ENCODE data around the gene CCT8.
A peak's percentile ranks its signal among the peaks of the same experiment; 100 is the strongest.

Gene CCT8

DNA sequence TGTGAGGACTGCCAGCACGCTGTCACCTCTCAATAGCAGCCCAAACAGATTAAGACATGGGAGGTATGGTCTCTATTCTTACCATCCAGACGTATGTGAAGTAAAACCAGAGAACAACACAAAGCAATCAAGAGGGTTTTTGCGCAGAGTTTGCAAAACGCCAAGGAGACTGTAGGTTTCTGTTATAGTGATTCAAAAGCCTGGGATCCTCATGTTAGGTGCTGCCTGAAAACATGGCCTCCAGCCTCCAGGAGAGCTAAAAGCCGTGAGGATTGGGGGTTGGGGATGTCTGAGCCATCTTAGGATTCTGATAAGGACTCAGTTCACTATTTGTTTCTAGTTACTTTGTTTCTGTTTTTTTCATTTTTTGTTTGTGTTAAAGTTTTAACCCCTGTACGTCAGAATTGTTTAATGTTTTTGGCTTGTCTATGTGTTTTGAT, 4.2 kb upstream of the CCT8 start:
- peak; percentile 25 for DNase-seq

DNA sequence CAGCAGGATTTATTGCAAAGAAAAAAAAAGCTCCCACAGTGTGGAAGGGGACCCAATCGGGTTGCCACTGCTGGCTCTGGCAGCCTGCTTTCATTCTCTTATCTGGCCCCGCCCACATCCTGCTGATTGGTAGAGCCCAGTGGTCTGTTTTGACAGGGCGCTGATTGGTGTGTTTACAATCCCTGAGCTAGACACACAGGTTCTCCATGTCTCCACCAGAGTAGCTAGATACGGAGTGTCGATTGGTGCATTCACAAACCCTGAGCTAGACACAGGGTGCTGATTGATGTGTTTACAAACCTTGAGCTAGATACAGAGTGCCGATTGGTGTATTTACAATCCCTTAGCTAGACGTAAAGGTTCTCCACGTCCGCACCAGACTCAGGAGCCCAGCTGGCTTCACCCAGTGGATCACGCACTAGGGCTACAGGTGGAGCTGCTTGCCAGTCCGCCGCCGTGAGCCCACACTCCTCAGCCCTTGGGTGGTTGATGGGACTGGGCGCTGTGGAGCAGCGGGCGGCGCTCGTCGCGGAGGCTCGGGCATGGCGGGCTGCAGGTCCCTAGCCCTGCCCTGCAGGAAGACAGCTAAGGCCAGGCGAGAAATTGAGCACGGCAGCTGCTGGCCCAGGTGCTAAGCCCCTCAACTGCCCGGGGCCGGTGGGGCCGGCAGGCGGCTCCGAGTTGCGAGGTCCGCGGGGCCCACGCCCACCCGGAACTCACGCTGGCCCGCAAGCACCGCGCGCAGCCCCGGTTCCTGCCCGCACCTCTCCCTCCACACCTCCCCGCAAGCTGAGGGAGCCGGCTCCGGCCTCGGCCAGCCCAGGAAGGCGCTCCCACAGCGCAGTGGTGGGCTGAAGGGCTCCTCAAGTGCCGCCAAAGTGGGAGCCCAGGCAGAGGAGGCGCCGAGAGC, 3.5 kb upstream of the CCT8 start:
- DNase-seq = peak; percentile 93

DNA sequence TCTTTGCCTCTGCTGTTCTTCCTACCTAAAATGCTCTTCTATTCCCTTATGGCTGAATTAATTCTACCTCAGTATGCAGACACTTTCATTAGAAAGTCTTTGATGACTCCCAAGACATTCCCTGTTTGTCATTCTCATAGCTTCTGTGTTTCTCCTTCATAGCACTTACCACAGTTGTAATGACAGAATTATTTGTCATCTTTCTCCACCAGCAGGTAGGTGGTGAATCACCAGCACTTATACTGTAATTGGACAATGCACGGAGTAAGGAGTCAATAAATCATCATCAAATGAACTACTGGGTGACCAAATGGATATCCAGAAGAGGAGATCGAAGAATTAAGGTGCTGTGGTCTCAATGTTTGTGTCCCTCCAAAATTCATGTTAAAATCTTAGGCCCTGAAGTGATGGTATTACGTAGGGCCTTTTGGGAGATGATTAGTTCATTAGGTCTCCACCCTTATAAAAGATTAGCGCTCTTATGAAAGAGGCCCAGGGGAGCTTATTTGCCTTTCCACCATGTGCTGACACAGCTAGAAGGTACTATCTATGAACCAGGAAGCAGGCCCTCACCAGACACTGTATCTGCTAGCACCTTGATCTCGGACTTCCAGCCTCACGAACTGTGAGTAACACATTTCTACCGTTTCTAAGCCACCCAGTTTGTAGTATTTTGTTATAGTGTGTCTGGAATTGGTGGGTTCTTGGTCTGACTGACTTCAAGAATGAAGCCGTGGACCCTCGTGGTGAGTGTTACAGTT, 2.4 kb upstream of the CCT8 start:
- DNase-seq = peak; percentile 53

DNA sequence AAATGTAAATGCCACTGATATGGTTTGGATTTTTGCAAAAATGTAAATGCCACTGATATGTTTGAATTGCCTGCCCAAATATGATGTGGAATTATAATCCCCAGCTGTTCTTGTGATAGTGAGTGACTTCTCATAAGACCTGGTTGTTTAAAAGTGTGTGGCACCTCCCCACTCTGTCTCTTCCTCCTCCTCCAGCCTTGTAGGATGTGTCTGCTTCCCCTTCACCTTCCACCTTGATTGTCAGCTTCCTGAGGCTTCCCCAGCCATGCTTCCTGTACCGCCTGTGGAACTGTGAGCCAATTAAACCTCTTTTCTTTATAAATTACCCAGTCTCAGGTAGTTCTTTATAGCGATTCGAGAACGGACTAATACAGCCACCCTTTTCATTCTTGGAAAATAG, 1.3 kb upstream of the CCT8 start:
- DNase-seq = peak; percentile 43

DNA sequence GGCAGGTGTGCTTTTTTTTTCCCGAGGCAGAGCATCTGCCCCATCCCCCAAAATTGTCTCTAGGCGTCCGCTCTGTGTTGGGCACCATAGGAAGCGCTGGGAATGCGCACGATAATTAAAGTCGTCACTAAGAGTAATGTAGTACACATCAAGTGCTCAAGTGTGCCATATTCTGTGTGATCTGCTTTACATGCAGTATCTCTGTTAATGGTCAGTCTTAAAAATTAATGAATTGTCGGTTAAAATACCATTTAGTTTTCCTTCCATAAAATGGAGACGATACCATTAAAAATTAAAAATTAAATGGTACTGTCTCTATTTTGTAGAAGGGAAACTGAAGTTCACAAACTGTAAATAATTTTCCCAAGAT, 544 bp upstream of the CCT8 start:
- no peak for DNase-seq

DNA sequence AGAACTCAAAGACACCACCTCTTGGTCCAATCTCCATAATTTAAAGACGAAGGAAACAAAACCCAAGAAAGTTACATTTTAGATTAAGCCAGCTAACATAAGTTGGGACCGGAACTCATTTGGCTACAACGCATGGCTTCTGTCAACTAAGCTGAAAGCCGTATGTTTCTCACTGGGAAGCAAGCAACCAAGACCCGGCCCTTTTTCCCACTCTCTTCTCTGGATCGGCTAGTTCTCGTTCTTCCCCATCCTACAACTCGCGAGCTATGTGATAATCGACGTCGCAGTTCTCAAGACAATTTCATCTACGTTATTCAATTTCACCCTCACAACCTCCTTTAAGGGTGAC, 601 bp downstream of the CCT8 start:
- no peak for DNase-seq

DNA sequence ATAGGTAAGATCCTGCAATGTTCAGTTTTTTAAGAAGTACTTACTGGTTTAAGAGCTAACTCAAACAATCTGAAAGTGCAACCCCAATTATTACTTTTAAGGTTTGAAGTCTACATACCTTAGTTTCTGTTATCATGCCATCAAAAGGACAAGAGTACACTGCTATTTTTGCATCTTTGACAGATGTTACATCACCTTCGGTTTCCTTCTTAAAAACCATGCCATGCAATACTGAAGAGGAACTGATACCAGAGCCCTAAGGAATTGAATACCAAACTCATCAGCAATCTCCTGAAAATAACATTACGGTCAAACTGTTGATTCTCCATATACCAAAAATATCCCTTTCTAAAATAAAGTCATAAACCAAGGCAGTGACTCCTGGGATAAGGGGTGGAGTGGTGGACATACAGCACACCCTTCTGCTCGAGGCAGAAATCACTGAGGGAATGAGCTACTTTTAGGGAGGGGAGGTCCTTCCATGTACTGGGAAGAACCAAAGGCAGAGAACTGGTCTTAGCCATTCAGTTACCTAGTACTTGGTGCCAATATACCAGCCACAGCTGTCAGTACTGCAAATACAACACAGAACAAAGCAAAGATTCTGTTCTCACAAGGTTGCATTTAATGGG, 8.5 kb downstream of the CCT8 start:
- no peak for DNase-seq

DNA sequence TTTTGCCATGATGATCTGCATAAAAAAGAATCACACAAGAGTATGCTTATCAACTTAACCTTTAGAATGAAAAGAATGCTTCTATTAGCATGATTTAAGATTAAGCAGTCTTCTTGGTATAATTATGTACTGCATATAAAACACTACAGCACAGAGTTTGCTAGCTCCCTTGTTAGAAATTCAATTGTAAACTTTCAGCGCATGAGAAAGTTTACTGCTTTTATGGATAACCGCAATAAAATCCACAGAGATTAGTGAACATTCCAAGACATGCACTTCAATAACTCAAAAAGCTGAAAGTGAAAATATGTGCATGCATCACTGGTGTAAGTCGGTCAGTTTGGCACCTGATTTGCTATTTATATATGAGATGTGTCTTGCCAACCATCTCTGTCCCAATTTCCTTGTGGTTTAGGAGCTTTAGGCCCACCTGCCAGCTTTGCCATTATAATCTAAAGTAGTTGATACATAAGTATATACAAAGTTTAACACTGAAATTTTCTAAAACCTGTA, 16.9 kb downstream of the CCT8 start:
- no peak for DNase-seq

DNA sequence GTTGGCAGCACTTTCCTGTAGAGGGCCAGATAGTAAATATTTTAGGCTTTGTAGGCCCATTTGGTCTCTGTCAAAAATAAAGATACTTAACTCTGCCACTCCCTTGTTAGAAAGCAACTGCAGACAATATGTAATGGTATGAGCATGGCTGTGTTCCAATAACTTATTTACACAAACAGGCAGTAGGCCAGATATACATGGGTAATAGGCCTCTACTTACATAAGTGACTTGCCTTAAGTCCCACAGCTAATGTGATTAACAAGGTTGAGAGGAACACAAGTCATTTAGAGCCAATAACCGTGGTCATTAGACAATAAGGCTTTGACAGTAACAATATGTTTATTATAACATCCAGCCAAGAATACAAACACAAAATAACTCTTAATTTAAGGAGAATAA, 17.4 kb downstream of the CCT8 start:
- no peak for DNase-seq

DNA sequence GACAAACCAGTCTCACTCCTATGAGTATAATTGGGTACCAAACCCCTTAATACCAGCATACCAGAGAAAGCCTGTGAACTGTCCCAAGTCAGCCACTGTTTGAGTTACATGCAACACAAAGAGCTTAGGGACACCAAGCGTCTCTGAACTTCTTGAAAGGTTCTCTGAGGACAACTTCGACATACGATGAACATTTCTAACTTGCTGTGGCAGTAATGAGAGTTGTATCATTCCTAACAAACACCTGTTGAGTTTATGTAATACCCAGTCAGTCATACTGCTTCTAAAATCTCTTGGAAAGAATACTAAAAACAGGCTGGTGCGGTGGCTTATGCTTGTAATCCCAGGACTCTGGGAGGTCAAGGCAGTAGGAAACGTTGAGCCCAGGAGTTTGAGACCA, 18.4 kb downstream of the CCT8 start:
- DNase-seq = no peak

DNA sequence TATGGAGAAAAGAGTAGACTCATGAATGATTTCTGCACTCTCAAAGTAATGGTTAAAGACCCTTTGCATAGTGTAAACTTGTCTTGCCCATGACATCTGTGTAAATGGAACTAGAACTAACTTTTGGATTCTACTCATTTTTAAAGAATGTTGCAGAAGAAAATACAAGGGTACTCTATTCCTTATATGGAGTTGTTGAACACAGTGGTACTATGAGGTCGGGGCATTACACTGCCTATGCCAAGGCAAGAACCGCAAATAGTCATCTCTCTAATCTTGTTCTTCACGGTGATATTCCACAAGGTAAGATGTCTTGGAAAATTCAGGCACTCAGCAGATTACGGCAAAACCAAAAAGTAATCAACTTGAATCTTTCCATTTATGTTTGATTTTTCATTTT, 19.8 kb downstream of the CCT8 start:
- no peak for DNase-seq

DNA sequence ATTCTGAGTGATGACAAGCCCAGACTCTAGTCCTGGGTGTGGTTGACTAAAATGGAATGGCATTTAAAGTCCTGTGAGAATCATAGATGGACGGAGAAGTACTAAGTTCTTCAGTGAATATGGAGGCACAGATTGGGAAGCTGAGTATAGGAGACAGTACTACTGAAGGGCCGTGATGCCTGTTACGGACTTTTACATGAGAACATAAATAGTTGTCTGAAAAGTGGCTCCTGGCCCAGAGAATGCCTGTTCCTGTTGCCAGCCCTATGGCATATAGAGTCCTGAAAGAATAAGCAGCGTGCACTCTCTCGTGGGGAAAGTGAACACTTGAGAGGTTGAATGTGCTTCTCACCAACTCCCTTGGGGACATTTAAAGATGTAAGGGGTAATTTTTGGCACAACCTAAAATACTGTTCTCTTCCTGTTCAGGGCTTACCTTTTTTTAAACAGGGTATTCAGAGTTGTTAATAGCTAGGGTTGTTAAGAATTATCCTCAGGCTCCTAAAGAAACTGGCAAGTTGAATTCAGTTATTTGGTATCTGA, 20.4 kb downstream of the CCT8 start:
- DNase-seq = no peak

DNA sequence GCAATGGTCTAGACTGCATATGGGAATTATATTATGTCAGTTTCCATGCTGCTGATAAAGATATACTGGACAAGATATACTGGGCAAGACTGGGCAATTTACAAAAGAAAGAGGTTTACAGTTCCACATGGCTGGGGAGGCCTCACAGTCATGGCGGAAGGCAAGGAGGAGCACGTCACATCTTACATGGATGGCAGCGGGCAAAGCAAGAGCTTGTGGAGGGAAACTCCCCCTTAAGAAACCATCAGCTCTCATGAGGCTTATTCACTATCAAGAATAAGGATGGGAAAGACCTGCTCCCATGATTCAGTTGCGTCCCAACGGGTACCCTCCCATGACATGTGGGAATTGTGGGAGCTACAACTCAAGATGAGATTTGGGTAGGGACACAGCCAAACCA, 21.2 kb downstream of the CCT8 start:
- no peak for DNase-seq

DNA sequence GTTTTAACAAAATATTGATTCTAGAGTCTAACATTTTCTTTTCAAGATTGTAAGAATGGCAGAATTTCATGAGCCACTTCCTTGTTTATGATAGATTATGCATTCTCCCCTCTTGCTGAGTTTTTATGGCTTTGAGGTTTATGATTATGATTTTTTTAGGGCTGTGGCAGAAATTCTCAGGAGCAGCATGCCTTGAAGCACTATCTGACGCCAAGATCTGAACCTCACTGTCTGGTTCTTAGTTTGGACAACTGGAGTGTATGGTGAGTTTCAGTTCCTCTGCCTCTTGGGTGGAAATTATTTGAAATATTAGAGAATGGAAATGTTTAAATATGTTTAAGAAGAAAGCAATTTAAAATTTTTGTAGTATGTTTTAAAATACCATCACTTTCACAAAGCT, 38.8 kb downstream of the CCT8 start:
- DNase-seq = no peak

DNA sequence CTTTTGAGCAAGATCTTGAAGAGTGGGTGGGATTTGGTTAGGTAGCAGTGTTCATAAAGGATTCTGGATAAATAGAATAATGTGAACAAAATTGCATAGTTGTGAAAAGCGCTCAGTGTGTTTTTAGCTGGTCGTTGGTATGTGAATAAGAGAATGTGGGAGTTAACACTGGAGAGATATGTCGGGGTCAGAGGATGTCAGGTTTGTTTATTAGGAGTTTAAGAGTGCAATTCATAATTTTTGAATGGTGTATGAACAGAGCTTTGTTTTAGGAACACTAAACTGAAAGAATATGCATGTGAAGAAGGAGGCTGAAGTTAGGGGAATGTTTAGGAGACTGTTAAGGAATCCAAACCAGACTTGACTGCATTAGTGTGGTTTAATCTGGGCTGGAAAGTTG, 39.6 kb downstream of the CCT8 start:
- DNase-seq = no peak

DNA sequence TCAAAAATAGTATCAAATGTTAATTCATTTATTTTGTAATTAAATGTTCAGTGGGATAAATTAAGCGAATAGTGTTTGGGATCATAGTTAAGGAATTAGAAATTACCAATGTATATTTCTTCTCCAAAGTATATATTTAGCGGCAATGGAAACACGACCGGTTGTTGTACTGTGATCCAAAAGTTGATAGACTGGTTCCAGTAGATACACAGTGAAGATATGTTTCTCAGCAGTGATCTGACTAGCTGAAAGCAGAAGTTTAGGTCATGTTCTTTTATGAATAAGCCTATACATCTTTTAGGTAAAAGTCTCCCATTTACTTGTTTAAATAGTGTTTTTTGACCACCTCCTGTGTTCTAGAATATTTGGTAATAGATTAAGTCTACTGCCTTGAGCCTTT, 40.1 kb downstream of the CCT8 start:
- no peak for DNase-seq

DNA sequence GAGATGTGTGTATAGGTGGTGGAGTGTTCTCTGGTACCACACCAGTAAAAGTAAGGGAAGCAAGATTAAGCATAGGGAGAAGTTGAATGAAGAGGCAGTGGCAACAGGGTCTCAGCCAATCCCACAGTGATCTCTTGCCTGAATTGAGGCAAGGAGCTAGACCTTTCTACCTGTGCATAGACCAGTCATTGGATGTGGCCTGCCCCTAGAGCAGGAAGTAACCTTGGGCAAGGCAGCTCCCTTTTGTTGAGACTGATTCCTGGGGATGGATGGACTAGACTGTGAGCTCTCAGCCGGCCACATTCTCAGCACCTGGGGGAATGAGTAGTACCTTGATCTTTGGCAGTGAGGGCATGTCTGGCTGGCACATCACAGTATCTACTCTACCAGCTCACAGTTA, 42.5 kb downstream of the CCT8 start:
- DNase-seq = no peak

DNA sequence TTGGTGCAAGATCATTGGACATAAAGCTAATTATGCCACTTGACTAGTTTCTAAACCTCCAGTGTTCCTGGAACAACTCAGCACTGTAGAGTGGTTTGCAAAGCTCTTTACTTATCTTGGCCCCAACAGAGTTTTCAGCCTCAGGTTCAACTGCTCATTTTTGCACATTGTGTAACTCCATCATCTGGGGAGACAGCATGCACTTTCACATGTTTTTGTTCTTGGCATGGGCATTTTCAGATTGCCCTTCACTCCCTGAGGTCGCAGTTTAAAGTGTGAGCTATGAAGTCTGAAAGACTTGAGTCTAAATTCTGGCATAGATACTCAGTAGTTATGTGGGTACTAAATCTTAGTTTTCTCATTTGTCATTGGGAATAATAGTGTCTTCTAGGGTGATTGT, 43.9 kb downstream of the CCT8 start:
- DNase-seq = no peak

DNA sequence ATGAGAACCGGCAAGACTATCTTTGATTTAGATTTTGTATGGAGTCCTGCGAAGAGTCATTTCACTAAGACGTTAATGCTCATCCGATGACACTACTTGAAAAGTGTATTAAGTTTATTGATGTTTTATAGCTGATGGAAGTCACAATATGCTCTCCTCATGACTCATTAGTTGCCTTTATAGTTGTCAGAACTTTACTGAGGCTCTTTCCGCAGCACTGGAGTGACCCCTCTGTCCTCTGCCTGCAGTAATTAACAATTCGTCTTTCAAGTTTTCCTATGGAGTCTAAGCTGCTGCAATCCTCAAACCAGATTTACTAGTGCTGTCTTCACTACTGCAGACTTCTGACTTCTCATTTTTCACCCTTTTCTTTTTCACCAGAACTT, 48.1 kb downstream of the CCT8 start:
- peak; percentile 22 for DNase-seq

DNA sequence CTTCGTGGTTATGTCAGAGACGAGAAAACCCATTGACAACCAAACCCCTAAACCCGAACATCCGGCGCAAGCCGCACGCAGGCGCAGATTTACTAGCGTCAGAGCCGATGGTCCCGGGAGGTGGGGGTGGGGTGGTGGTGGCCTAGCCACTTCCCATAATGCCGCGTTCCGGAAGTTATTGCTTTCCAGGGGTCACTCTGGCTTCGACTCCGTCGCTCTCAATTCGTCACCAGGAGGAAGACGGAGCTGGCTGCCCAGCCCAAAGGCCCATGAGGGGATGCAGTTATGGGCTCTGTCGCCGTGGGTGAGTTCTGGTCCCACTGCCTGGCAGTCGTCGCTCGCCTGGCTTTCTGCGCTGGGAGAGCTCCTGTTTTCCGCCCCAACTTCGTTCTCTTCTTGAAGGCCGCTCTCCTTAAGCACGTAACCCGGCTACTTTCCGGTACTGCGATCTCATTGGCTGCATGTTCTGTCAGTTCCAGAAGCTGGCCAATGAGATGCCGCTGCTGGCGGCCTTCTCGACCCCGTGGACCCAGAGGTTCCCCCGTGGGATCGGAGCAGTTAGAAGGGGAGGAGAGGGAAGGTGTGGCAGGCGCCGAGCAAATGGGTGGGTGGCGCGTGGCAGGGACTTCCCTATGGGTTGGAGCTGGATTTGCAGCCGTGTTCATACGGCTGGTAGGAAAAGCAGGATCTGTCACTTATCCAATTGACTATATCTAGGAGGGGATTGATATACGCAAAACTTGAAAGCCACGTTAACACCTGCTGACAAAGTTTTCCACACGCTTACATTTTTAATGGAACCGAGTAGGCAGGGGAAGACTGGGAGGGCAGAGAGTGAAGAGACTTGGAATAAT, 48.7 kb downstream of the CCT8 start, which contains the start of gene USP16:
TSS of gene USP16 (plus strand) at position 195 of the 854 bp plus-strand sequence. CDS start 3,246 bp downstream, outside the sequence.
- peak; percentile 98 for DNase-seq

DNA sequence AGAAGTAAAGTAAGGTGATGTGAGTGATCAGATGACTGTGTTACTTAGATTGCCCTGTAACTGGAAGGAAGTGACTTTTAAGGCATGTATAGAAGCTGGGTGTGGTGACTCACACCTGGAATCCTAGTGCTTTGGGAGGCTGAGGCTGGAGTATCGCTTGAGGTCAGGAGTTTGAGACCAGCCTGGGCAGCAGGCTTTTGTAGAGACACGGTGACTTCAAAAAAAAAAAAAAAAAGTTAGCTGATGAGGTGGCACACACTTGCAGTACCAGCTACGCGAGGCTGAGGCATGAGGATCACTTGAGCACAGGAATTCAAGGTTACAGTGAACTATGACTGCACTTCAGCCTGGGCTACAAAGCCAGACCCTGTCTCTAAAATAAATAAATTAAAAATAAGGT, 51.3 kb downstream of the CCT8 start:
- no peak for DNase-seq

DNA sequence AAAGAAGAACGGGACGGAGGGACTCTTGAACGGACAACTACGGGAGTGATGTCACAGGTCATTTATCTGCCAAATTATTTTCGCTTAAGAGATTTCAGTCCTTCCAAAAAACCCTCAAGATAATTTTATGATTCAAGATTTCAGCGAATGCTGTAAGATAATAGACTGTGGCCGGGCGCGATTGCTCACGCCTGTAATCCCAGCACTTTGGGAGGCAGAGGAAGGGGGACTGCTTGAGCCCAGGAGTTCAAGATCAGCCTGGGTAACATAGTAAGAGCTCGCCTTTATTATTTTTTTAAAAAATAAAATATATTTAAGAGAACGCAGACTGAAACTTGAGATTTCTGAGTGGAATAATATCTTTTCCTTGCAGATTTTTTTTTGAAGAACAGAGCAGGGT, 54.9 kb downstream of the CCT8 start:
- DNase-seq = no peak
